ENCODE results near the gene BMP6.

BMP6 gene

GRCh38 chr6:7833751-7834070 is 107.8 kb downstream of the BMP6 start:
- no peak for DNase-seq

- no peak for DNase-seq
Observed at GRCh38 chr6:7836371-7837026, 110.6 kb downstream of the BMP6 start.

- DNase-seq: no peak
Observed at GRCh38 chr6:7841781-7842468, 116.0 kb downstream of the BMP6 start.

- no peak for DNase-seq
Observed at GRCh38 chr6:7846966-7847818, 121.3 kb downstream of the BMP6 start.

GRCh38 chr6:7848229-7848628 is 122.3 kb downstream of the BMP6 start:
- no peak for DNase-seq

GRCh38 chr6:7851780-7852179 is 125.9 kb downstream of the BMP6 start:
- DNase-seq: no peak

- DNase-seq: no peak
Observed at GRCh38 chr6:7859591-7859990, 133.7 kb downstream of the BMP6 start.

GRCh38 chr6:7865781-7866180 is 139.9 kb downstream of the BMP6 start:
- no peak for DNase-seq

- no peak for DNase-seq
Observed at GRCh38 chr6:7866526-7866925, 140.6 kb downstream of the BMP6 start.

- DNase-seq: no peak
Observed at GRCh38 chr6:7868926-7869325, 143.0 kb downstream of the BMP6 start.

- DNase-seq: no peak
Observed at GRCh38 chr6:7878401-7878964, 152.6 kb downstream of the BMP6 start.

- DNase-seq: no peak
Observed at GRCh38 chr6:7879043-7879442, 153.1 kb downstream of the BMP6 start.

- no peak for DNase-seq
Observed at GRCh38 chr6:7879579-7879978, 153.7 kb downstream of the BMP6 start.

- DNase-seq: no peak
Observed at GRCh38 chr6:7879980-7880717, 154.2 kb downstream of the BMP6 start.

GRCh38 chr6:7880718-7881107 is 154.8 kb downstream of the BMP6 start:
- DNase-seq: no peak

- no peak for DNase-seq
Observed at GRCh38 chr6:7881765-7882500, 156.0 kb downstream of the BMP6 start.

GRCh38 chr6:7882505-7883257 is 156.8 kb downstream of the BMP6 start:
- no peak for DNase-seq

- no peak for DNase-seq
Observed at GRCh38 chr6:7883381-7883780, 157.5 kb downstream of the BMP6 start.

GRCh38 chr6:7886132-7886531 is 160.2 kb downstream of the BMP6 start:
- DNase-seq: no peak

GRCh38 chr6:7887278-7887991 is 161.5 kb downstream of the BMP6 start:
- DNase-seq: no peak

All from SHP77 (cell line).